Epidermal melanocyte (primary cell): ENCODE data around the gene C13orf42.

ENCODE experiments used
- DNase-seq: peaks from one replicate; pipeline ENCODE4 v3.0.0; 2011; ENCODE audit warnings: low spot score; ENCODE audit not compliant: insufficient read length

Gene C13orf42

DNA sequence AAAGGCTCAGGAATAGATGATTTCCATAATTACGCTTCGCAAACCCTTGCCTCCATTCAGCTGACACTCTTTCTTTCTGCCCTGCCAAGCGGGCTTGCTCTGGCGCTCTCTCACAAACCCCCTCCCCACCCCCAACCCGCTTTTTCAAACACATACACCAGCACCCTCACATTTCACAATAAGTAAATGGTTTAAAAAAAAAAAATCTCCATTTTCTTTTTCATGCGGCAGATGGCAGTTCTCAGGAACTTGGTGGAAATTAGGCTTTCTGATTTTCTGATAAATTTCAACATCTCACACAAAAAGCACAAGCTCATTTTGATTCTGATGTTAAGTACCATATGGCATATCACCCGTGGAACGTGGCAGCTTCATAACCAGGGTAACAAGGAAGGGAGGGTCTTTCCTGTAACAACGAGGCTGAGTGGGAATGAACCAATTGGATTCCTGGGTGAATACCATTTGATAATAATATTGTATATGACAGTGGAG lies 43.8 kb downstream of the C13orf42 start:
- no peak for DNase-seq

DNA sequence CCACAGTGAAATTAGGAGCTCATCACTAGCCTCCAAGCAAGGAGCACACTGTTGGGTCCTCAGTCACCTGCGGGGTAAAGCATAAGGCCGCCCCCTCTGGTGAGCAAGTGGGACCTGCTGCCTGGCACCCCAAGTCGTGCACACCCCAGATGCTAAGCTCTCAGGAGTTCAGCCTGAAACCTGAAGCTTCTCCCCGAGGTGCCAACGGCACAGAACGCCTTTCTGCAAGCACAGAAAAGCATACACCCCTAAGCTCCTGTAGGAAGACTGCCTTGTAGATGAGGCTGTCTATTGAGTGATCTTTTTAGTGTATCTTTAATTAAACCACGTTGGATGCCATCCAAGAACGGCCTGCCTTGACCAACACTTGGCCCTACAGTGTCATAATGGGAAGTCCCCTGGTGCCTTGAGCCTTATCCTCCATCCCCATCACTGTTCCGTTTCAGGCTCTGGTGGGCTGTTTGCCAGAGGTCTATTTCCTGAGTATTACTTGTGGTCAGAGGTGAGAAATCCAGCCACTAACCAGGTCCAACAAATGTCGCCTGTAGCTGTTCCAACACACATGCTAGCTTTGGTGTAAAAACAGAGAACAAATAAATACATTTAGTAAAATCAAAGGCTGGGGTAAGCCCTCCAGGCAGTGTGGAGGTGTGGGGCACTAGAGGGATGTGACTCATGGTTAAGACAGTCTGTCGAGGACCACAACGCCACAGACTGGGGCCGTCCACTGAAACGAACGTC lies 44.8 kb downstream of the C13orf42 start:
- no peak for DNase-seq

DNA sequence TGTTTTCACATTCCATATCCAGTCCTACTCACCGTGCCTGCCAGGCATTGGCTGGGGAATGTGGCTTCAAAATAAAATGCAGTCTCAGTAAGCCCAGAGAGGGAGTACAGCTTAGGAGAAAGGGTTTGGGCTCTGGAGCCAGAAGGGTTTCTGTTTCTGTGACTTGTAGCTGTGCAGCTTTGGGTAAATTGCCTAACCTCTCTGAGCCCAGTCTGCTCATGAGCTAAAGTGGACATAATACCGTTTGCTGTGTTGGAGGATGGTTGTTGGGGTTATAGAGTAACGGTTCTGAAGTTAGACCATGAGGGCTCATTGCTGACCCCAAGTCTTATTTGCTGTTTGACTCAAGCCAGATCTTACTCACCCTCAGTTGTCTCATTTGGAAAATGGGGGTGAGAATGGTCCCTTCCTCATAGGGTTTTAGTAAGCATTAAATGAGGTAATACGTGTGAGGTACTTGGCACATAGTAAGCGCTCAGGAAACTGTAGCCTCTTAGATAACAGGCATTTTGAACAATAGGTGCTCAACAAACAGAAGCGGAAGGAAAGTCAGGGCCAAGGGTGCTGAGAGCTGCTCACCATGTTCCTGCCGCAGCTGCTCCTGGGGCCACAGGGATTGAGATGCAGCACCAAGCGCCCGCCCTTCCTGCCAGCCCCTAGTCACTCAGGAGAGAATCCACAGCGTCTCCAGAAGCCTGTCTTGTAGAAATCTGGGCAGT lies 45.5 kb downstream of the C13orf42 start:
- DNase-seq: no peak

GRCh38 chr13:51064753-51065152 lies 46.3 kb downstream of the C13orf42 start:
- no peak for DNase-seq

GRCh38 chr13:51063909-51064308 lies 47.2 kb downstream of the C13orf42 start:
- no peak for DNase-seq

DNA sequence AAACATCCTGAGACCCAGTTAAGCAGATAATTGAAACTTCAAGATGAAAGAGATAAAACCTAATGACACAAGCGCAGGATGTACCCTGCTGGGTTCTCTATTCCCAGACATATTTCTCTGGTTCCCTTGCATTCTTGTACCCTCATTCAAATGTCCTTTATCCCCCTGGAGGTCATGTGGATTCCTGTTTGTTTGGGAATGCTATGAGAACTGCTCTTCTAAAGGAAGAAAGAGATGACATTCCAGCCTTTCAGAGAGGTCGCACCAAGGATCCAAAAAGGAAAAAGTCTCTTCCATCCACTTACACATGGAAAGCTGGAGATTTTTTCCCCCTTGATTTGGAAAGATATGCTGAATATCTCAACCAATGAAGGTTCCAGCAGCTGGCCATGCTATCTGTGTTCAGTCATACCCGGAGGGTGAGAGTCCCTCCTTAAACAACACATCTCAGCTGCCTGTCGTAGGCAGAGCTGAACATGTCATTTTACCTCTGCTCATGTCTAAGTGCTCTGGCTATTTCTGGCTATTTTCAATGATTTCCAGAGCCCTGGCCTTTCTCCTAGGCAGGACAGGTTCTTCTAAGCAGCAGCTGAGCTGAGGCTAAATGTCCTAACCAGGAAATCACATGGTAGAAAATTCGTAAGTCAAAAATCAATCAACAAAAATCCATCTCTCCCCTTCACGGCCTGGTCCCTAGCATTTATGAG lies 52.5 kb downstream of the C13orf42 start:
- DNase-seq: no peak

GRCh38 chr13:51057906-51058305 lies 53.2 kb downstream of the C13orf42 start:
- no peak for DNase-seq

DNA sequence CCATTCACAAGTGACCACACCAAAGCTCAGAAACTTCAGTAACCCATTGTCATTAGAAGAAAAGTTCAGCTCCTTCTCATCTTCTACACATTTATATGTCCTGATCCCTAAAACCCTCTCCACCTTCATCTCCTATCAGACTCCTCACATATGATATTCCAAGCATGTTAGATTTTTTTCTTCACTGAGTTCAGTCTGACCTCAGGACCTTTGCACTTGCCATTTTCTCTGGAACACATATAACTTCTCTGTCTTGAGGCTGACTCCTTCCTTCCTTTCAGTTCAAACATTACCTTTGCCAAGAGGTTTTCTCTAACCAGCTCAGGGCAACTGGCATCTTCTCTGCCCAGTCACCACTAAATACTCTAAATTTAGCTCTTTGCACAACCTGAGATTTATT lies 54.1 kb downstream of the C13orf42 start:
- DNase-seq: no peak

DNA sequence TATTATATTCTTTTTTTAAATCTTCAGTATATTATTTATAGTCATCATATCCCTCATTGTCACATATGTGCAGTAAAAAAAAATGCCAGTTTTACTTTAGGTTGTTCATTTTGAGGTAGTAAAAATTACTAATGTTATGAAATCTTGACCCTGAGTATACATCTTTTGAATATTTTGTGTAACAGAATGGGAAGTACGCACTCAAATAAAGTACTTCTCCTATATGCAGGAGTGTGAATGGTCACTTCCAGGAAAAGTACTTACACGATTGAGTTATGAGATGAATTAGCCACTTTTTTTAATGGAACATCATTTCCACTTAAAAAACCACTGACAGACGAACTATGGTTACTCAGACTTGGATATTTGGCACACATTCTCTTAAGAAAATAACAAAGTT lies 58.5 kb downstream of the C13orf42 start:
- DNase-seq: no peak

DNA sequence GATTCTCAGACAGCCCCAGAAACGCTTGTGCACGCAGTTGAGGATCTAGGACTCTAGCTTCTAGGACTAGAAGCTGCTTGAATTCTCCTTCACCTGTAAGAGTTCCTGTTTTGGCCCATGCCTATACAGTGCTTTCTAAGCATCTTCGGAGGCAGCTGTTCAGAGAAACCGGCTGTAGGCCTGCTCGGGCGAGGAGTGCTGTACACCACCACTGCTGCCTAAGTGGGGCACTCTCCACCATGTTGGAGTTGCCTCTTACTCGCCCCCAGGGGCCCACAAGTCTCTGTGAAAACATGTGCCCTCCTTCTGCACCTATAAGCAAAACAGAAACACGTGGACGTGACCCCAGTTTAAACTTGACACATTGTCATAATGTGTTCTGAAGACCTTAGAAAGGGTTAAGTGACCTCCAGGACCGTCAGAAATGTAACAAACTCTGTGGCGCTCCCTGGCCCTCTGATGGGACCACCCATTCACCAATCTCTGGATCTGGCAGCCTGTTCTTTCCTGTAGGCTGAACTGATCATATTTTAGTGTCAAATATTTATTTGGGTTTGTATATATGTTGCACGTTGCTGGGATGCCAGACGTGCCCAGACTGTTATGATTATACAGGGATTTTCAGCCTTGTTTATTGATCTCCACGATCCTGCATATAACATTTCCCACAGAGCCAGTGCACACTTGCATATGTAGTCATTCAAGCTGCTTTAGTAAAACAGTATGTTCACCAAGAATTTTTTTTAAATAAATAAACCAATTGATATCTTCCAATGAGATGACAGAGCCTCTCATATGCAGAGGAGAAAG lies 60.8 kb downstream of the C13orf42 start:
- no peak for DNase-seq

DNA sequence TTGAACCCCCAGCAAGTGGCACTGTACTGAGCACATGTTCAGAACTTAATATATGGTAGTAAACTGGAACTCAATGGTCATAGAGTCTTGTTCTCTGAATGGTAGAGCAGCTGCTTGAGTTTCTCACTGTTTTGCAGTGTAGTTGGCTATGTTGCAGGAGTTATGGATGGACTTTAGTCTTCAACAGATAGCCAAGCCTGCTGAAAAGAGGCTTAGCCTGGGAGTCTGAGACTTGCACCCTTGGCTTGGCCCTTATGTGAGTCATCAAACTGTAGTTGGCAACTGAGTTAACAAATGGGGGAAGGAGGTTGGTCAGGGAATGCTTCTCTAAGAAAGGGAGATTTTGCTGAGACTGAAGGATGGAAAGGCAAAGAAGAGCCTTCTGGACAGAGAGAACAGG lies 62.5 kb downstream of the C13orf42 start:
- no peak for DNase-seq

DNA sequence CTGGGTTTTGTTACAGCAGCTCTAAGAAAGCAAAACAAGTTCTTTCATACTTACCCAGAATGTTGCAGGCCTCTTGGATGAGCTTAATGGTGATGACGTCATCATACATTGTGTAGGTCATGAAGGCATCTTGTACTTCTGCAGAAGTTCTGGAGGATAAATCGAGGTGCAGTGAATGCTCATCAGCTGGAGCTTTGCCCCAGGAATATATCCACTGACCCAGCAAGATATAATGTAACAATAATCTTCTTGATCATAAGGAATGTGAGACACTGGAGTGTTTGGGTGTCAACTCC lies 63.0 kb downstream of the C13orf42 start:
- DNase-seq: no peak

- peak; percentile 42 for DNase-seq
Observed at GRCh38 chr13:51047434-51048165, 63.5 kb downstream of the C13orf42 start.

- no peak for DNase-seq
Observed at GRCh38 chr13:51045451-51045850, 65.6 kb downstream of the C13orf42 start.

DNA sequence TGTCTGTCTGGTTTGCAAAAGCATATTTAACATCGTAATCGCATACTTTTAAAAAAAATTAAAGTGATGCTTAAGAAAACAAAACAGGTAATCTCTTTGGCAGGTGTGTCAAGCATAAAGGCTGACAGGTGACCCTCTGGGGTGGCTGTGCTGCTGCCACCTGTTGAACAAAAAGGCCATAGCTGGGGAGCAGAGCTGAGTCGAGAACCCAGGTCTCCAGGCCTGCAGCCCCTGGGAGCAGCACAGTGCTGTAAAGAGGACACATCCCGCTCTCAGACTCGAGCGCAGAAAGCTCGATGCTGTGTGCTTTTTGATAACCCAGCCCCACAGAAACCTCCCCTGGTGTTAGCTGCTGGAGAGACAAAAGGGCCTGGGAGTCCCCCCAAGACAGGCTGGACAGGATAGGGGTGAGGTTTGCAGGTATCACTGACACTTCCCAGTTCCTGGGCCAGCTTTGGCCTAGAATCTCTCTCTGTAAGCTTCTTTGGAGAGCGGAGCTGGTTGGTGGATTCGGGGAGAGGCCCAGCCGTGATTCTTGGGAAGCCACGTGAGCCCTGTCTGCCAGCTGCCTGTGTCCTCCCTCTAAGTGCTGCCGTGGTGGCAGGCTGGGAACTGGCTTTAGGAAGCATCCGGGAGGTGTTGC lies 66.9 kb downstream of the C13orf42 start:
- DNase-seq: no peak

- no peak for DNase-seq
Observed at GRCh38 chr13:51043310-51043709, 67.8 kb downstream of the C13orf42 start.

DNA sequence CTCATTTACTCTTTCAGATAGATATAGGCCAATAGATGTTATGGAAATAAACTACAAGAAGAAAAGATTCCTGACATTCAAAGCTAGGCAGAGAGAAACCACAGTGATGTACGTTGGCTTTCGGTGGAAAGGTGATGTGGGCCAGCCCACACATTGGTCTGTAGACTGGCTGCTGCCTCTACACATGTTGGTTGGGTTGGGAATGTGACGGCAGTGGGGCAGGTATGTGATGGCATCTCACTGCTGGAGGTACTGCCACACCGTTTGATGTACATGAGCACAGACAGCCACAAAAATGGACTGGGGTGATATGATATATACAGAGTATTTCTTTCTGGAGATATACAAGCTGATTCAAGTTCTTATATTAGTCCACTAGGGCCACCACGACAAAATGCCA lies 69.4 kb downstream of the C13orf42 start:
- no peak for DNase-seq

- DNase-seq: no peak
Observed at GRCh38 chr13:51041126-51041525, 69.9 kb downstream of the C13orf42 start.

- DNase-seq: no peak
Observed at GRCh38 chr13:51040431-51040830, 70.6 kb downstream of the C13orf42 start.

DNA sequence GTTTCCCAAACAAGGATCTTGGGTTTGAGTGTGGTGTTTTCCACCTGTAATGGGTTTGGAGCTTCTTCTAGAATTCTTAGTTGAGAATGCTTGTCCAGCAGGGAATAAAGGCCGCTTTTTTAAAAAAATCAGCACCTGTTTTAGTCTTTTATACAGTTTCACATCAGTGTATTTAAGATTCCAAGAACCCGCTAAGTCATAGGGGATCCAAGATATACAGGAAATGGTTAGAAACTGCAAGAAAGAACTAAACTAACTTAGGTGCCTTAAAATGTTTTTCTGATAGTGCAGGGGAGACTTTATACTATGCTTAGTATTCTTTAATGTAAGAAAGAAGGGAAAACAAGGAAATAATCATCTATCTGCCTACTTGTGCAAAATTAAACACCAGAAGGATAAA lies 74.7 kb downstream of the C13orf42 start:
- no peak for DNase-seq
